Ureter (tissue), 1 donor: ENCODE data around the gene CDH4. TPM values are rescaled to one million over a fixed set of nuclear protein-coding genes. Genes with fewer than 3 reads are reported as not detected.

Experiments
- DNase-seq: peaks from one replicate; pipeline ENCODE4 v3.0.0-alpha.2; 2020; ENCODE audit warnings: low spot score
- total RNA-seq: library from RNA; stranded (reverse); gene quantifications from one replicate; pipeline ENCODE4 v1.2.4, GENCODE V29; 2023
- donor health status: DM: yes; HTN: yes; CAD: no.

The CDH4 gene
- total RNA-seq, 1 donor from 2014 or later = 0.26 TPM

DNA sequence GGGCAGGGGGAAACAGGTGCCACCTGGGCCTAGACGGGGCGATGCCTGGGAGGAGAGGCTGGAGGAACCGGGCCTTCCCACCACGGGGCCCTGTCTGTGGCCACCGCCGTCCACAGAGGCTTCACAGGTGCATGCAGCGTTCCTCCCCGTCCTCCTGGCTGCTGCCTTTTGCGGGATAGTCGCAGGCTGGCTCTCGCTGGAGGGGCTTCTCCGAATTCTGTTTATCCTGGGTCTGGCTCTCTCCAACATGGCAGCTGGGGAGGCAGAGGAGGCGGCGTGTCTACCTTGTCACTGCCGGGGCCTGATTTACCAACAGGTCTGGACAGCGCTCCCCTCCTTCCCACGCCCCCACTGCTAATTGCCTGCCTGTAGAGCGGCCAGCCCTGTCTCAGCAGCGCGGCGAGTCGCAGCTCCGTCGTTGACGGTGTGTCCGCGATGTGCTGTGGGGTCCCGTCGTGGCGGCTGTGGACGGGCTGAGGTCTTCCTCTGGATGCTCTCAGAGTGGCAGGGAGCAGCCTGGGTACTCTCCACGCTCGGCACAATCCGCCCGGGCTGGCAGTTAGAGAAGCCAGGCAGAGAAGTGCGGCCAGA lies 550.8 kb downstream of the CDH4 start:
- no peak for DNase-seq

DNA sequence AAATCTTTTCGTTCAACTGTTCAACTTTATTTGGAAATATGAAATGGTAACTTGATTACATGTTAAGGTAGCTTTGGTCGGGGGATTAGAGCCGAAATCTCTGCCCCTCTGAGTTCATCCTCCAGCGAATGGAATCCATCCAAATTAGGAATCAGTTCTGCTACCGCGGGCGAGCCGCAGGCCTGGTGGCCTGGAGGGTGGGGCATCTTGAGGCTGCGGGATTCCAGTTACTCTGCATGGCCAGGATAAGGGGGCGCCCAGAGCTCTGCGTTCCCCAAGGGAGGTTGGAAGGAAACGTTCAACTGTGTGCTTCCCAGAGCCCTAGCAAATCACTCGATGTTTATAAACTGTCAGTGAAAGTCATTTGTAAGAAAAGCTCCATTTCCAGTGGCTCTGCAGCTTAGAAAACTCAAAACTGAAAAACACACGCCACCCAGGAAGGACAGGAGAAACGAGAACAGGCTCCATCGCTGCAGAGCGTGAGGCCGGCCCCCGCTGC lies 551.4 kb downstream of the CDH4 start:
- no peak for DNase-seq

DNA sequence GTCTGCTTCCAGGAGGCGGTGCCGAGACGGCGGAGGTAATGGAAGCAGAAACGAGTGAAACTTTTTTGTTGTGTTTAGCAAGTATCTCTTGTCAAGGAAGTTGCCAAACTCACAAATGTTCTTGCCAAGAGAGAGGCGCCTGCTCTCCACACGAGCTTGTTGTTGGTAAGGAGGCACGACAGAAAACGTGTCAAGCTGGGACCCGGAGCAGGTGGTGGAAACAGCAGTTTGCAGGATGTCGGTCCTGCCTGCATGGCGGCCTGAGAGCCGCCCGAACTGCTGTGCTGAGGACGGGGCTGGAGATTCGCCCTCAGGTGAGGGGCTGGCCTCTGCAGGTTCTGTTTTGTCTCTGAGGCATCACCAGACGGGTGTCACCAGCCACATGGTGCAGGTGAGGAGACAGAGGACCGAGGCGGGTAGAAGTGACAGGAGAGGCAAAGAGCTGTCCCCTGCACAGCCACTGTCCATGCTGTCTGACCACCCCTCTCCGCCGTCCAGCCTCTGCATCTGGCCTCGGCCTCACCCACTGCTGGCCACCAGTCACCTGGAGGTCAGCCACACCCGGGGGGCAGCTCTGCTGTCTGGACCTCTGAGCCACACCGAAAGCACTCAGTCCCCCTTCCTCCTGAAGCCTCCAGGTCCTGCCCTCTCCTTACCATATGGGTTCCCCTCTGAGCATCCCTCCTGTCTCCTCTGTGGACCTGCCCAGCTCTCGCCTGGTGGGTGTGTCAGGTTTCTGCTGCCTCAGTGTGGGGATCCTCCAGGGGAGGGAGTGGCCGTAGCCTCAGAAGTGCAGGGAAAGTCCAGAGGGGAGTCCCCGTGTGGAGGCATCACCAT lies 552.1 kb downstream of the CDH4 start:
- no peak for DNase-seq

DNA sequence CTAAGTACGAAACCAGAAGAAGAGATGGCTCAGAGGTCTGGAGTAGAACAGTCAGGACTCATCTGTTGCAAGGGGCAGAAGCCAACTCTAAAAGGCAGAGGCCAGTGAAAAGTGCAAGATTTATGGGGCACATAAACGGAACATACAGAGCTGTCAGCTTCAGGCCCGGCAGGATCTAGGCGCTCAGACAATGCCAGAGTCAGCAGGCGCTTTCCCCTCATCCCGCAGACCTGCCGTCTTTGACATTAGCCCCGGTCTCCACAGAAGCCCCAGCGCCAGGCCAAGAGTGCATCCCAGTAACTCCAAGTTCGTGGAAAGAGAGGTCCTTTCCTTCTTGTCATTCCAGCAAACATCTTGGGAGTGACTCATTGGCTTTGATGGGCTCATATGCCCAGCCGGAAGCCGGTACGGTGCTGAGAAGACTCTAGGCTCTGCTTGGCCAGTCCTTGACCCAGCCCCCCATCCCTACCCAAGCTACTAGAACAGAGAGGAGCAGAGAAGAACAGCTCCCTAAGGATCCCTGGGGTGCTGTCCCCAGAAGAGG lies 552.8 kb downstream of the CDH4 start:
- DNase-seq = no peak

DNA sequence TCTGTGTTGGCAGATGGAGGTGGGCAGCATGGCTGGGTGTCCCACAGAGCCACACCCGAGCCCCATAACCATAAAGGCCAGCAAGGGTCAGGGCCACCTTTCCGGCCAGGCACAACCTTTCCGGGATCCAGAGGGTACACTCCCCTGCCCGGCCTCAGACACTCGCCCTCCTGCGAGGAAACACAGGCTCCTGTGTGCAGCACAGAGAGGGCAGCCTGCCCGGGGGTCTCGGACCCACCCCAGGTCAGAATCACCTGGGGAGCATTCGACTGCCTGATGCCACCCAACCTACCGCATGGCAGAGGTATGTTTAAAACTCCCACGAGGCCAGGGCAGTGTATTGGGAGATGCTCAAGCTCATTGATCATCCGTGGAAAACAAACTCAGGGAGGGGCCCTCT lies 553.3 kb downstream of the CDH4 start:
- no peak for DNase-seq

DNA sequence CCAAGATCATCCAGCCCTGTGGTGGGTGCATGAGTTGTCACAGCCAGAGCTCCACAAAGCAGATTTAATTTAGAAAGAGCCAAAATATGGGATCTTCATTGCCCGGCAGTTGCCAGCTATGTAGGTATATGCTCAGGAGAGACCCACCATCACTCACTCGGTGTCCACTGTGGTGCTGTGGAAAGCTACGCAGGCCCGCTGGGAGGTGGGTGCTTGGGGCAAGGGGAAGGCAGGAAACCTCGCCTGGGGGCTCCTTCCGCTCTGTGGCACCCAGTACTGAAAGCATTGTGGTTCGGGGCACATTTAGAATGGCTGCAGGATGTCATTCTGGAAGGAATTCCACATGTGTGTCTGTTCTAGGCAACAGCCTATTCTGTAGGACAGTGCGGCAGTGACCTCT lies 553.7 kb downstream of the CDH4 start:
- no peak for DNase-seq

DNA sequence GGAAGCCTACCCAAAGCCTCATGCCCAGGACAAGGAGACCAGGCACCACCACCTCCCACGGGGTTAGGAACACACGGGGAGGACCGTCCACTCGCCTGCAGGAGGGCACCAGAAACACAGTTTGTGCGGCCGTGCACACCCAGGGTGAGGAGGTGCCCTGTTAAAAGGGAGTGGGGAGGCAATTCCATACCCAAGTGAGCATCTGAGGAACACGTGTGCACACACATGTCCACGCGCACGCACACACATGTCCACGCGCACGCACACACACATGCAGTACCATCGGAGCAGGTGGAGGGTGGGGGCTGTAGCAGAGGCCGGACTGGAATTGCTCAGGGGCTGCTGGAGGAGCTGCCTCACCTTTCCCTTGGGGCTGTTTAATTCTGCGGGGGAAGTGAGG lies 554.3 kb downstream of the CDH4 start:
- DNase-seq = no peak

DNA sequence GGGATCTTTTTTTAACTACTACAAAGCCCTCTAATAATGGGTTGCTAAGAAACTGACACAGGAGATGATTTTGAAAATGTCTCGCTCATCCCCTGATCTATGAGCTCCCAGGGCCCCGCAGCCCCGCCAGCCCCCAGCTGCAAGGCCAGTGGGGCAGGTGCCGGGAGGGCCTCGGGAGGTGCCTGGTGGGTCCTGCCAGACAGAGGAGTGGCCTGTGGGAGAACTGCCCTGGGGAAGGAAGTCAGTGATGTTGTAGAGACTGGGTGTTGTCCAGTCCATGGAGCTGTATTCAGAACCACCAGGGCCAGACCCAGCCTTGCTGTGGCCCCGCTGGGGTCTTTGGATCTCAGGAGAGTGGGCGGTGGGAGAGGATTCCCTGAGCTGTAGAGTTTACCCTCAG lies 554.9 kb downstream of the CDH4 start:
- DNase-seq = no peak

DNA sequence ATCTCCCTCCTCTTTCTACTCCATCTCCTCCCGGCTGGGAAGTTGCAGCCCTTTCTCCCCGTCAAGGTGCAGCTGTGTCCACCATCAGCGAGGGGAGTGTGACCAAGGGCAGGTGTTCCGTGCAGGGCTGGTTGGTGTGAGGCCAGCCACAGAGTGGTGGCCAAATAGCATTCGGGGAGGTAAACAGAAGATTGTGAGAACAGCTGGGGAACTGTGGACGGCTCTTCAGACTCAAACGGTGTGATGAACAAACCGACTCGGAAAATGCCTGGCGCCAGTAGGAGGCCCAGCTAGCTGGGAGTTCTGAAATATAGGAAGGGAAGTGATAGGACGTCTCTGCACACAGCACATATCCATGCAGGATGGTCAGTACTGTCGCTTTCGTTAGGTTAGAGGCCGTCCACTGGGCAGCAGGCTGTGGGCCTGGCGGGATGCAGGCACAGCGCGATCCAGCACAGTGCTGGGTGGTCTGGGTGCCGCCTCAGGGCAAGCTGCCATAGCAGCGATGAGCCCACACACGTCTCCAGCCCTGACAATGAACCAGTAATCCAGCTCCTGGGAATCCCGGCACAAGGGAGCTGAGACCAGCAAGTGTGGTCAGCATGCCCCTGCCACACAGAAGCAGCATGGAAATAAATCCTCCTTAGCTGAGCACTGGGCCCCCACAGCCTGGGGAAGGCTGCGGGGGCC lies 555.6 kb downstream of the CDH4 start:
- DNase-seq = no peak

DNA sequence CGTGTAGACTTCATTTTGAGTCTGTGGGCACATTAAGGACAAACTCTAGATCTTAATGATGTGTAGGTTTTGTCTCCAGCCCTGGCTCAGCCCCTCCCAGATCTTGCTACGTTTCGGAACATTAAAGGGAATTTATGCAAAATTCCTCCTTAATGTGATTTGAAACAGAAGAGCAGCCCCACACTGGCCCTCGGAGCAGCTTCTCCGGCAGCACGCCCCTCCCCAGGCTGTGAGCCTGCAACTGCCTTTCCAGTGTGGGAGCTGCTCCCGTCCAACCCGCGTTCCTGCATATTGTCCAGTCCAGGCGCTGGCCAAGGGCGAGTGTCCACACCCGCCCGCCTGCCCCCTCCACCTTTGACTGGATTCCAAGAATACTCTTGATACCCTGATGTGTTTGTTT lies 556.4 kb downstream of the CDH4 start:
- no peak for DNase-seq

DNA sequence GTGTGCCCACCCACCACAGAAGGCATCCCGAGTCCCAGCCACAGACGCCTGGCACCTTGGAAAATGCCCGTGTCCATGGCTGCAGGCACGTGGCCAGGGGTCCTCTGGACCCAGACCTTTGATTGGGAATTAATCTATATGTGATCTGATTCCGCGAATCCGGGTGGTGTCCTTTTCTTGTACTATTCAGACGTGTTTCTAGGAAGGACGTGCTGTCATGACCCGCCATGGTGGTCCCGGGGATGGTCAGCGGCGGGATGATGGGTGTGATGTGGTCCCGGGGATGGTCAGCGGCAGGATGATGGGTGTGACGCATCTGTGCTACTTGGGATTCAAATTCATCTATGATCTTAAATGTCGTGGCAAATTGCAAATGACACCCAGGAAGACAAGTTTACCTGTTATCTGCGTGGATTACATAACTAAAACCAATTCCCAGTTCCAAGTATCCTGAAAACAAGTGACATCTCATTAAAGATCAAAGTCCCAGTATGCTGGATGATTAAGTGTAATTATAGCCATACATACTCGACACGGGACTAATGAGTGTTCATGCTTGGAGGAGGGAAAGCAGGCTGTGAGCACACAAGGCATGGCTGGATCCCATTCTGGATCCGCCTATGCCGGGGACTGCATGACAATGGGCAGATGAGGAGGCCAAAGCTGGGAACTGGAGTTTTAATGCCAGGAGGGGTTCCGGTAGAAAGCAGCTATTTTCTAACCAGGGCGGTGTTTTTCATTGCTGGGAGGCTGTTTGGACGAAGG lies 557.1 kb downstream of the CDH4 start:
- no peak for DNase-seq

DNA sequence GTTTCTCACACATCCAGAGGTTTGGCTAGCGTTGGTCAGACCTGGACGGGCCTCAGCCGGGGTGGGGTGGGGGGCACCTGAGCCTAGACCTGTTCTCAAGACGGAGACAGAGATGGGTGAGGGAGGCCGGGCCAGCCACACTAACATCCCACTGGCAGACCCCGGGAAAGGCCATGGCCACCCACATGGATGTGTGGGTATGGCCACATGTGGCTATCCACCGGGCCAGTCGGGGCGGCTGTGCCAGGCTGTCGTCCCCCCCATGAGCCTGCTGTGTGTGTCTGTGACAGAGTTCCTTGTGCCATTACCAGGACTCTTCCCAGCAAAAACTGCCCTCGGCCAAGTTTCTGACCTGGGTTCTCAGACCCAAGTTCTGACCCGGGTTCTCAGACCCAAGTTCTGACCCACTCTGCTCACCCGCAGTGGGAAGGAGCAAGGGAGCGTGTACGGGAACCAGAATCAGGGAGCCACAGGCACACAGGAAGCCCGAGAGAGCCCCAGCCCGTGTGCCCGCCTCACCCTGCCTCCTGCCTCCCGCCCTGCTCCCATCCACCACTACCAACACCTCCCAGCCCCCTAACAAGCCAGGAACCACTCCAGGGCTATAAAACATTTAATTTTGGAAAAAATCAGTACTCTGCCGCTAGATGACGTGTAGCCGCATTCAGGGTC lies 558.1 kb downstream of the CDH4 start:
- no peak for DNase-seq

DNA sequence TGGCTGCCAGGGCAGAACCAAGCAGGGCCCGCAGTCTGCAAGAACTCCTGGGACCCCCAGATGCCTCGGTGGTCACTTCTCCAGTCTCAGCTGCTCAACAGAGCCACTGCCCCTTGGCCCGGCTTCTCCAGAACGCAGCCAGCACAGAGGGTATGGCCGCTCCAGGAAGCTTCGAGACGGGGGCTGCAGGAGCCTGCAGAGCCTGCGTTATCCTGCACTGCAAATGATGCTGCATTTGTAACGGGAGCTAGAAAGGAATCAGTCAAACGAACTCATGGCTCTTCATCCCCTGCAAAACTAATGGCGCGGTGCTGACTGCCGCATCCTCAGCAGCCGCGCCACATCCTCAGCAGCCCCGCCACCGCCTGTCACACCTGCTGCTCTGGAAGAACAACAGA lies 558.7 kb downstream of the CDH4 start:
- DNase-seq = no peak

DNA sequence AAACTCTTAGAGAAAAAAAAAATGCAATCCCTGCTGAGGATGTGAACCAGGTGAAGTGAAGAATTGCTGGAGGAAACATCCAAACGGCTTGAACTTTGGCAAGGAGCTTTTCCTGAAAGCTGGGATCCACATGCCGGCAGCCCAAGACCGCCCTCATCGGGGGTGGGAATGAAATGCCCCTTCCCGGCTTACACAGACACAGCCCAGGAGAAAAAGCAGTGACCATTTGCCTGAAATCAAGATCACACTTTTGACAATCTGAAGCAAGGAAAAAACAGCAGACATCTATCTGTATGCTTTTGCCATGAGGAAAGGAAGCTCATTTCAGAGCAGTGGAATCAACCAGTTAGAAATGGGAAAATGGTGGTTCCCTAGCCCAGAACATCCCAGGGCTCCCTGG lies 559.1 kb downstream of the CDH4 start:
- DNase-seq = no peak

DNA sequence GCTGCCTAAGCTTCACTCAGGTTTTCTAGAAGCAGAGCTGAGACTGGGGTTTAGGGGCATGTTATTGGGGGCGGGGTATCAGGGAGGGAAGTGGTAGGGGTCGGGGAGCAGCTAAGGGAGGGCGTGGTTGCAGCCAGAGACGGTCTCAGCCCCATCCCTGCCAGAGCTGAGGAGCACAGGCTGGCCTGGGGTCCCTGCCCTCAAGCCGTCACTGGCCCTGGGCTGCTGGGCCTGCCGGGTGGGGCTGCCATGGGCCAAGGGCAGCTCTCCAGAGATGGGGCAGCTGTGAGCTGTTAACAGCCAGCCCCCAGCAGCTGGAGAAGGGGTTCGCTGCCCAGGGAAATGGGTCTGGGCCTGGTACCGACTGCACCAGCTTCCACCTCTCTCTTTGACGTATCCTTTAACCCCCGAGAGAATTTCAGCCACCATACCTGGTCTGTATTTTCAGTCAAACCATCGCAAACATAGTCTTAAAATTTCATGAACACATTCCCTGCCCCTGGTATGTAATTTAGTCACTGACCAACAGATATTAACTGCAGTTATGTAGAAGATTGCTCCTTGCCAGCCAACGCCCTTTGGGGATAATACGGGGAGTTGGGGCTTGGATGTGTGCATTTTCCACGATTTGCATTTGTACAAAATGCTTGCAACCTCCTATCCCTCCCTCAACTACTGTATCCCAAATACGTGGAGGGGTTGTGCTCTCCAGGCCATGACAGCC lies 560.2 kb downstream of the CDH4 start:
- DNase-seq = no peak

DNA sequence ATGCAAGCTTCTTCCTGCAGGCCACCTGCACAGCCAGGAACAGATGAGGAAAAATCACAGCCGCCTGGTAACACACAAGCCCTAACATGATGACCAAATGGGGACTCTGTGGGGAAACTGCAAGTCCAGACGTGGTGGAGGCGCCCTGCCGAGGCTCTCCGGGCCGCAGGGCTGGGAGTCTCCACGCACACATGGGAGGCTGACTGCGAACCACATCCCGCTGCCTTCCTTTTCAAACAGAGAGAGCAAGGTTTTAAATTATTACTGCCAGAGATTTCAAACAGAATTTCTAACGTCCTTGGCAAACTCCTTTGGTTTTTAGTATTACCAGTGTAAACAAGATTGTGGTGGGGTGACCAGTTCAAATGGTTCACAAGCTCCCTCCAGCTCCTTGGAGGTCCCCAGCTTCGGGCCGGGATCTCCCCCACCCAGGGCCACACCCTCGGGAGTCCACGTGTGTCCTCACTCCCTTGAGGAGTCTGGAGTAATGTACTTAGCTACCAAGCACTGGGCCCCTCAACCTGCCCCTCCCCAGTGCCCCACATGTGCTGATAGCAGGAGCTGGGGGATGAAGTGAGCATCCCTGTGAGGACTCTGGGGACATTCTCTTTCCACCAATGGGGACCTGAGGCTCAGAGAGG lies 560.9 kb downstream of the CDH4 start:
- no peak for DNase-seq

DNA sequence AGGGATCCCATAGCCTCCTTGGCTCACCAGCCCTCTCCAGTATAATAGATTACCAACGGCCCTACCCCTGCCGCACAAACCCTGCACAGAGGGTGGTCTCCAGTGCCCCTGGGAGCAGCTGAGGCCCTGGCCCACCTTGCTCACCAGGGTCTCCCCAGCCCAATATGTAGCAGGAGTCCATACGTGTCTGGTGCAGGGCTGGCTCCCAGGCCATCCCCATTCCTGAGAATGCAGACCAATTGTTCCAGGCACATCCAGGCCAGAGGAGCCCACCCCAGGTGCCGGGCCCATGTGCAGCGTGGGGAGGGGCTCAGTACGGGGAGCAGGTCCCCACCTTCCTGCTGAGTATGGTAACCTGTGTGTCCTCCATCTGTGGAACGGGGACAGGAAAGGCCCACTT lies 561.7 kb downstream of the CDH4 start:
- DNase-seq = no peak

DNA sequence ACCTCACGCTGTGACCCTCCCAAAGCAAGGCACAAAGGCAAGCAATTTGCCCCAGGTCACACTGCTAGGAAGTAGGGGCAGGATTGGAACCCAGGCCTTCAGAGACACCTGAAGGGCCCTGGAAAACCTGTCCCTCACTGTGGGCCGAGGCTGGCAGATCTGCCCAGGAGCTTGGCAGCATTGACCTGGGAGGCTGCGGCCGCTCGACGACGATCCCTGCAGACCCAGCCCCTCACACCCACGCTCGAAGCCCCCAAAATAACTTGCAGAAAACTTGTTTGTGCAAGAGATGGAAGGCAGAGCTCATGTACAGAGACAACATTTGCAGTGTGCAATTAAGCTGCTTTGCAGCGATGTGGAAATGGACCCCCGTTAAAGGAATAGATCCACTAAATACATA lies 562.2 kb downstream of the CDH4 start:
- DNase-seq = no peak

DNA sequence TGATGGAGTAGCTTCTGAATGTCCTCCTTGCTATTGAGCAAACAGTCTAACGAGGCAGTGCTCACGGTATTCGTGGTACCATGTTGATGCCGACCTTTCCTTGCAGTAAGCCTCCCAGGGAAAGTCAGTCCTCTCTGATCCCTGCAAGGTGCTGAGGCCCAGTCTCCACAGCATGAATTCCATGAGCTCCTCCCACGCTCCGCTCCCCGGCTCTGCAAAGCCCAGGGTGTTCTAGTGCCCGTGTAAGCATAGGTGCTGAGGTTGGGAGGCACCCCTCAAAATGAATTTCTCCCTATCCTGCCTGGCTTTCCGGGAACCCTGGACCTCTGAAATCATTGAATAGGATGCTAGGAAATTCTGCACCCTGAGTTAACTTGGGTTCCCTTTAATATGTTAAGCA lies 562.7 kb downstream of the CDH4 start:
- DNase-seq = no peak

DNA sequence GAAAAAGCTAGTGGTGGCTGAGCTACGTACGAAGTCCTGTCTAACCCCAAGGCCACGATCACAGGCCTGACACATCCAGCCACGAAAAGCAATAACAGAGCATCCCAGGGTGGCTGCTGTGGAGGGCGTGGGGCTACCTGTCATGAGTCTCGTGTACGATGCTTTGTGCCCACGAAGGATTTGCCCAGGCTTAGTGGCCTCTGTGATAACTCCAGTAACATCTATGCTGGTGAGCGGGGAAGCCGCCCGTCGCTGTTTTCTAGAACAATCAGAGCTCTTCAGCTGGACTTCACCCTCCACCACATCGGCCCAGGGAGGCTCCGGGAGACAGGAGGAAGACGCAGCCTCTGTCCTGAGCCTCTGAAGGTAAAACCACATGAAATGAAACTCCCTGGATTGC lies 563.1 kb downstream of the CDH4 start:
- DNase-seq = no peak
